NCI-H2081 (cell line): ENCODE results near the gene SSR4.

Experiments used
- DNase-seq, 2 experiments: peaks; one replicate each; lab custom pipeline; 2025; lab: John Stamatoyannopoulos, UW

SSR4 gene

GRCh38 chrX:153781428-153782047 is 12.9 kb upstream of the SSR4 start:
- peak; percentile 14 to 18 for DNase-seq

GRCh38 chrX:153782313-153782712 is 12.2 kb upstream of the SSR4 start:
- DNase-seq: peak; percentile 83 to 91

- DNase-seq: no peak
Measured at GRCh38 chrX:153782871-153783270, 11.6 kb upstream of the SSR4 start.

- DNase-seq: no peak
Measured at GRCh38 chrX:153783378-153784013, 11.0 kb upstream of the SSR4 start.

GRCh38 chrX:153784325-153784967 is 10.0 kb upstream of the SSR4 start:
- DNase-seq: no peak

GRCh38 chrX:153786669-153787068 is 7.8 kb upstream of the SSR4 start:
- no peak for DNase-seq

- DNase-seq: no peak
Measured at GRCh38 chrX:153789654-153790053, 4.8 kb upstream of the SSR4 start.

GRCh38 chrX:153791104-153791852 is 3.2 kb upstream of the SSR4 start:
- DNase-seq: no peak

GRCh38 chrX:153792368-153792767 is 2.1 kb upstream of the SSR4 start:
- DNase-seq: no peak

GRCh38 chrX:153793291-153793690 is 1.2 kb upstream of the SSR4 start:
- DNase-seq: no peak

GRCh38 chrX:153794897-153795816 is 689 bp downstream of the SSR4 start:
- no peak for DNase-seq

- no peak for DNase-seq
Measured at GRCh38 chrX:153797415-153798015, 3.0 kb downstream of the SSR4 start.

- no peak for DNase-seq
Measured at GRCh38 chrX:153799326-153799725, 4.9 kb downstream of the SSR4 start.

GRCh38 chrX:153800177-153800722 is 5.8 kb downstream of the SSR4 start:
- DNase-seq: no peak

GRCh38 chrX:153800746-153801145 is 6.3 kb downstream of the SSR4 start:
- no peak for DNase-seq

- no peak for DNase-seq
Measured at GRCh38 chrX:153801669-153802068, 7.2 kb downstream of the SSR4 start.

GRCh38 chrX:153802513-153803045 is 8.1 kb downstream of the SSR4 start:
- no peak for DNase-seq

- no peak for DNase-seq
Measured at GRCh38 chrX:153803211-153804099, 9.0 kb downstream of the SSR4 start.

GRCh38 chrX:153804100-153804595 is 9.7 kb downstream of the SSR4 start:
- DNase-seq: no peak
